ENCODE measurements around the gene PDE1A. TPM values are rescaled to one million over a fixed set of nuclear protein-coding genes. Genes with fewer than 3 reads are reported as not detected.

The PDE1A gene
- polyA plus RNA-seq, 10 donors: 10.4 to 22.1 (median 14.2) TPM

DNA sequence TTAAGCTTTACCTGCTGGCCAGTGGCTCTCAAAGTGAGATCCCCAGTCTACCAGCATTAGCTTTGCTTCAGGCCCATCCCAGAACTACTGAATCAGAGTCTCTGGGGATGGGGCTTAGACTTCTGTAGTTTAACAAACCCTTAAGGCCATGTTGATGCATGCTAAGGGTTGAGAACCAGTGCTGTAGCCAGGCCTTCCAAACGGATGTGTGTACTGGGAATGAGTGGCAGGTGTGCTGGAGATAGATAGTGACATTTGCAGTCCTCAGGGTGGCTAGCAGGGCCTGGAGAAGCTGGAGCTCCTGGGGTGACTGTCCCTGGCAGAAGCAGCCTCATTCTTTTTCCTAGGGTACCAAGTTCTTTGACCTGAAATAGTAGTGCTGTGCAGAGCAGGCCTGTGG, 292.6 kb downstream of the PDE1A start:
- DNase-seq: no peak

DNA sequence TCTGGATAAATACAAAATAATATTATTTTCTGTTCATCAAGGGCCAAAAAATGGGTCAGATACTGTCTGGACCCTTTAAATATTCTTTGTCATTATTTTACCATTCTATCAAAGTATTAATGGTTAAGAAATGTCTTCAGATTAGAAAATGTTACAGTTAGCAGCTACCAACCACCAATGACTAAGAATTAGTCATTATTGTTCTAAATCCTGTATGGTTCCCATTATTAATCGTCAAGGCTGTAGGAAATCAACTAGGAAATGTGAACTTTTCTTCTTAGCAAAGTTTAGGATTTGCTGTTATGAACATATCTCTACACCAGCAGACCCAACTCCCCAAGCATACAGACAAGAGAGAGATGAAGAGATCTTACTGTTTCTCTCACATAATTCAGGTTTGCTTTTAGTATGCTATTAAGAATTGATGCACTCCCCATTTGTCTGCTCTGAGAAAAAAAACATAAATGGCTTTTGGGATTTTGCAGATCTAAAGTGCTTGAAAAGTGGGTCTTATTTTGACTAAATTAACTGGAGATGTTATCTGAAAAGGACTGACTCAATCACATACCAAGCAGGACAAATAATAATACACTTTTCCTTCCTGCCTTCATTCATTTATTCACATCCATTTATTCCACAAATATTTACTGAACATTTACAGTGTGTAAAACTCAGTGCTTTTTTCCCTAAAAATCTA, 293.5 kb downstream of the PDE1A start:
- DNase-seq: no peak

DNA sequence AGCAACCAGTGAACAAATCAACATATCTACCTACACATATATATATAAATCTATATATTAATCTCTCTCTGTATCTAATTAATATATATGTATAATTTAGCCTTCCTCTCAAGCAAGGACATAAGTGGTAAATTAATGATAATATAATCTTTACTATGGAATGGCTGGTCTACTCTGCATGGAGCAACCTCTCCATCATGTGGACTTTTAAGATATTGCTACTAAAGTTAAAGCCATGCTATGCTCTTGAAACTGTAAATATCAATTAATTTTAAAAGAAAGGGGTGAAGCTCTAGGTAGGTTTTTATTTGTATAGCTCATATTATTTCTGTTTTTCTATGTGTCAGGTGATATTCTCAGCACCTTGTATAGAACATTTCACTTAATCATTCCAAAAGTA, 294.2 kb downstream of the PDE1A start:
- no peak for DNase-seq

DNA sequence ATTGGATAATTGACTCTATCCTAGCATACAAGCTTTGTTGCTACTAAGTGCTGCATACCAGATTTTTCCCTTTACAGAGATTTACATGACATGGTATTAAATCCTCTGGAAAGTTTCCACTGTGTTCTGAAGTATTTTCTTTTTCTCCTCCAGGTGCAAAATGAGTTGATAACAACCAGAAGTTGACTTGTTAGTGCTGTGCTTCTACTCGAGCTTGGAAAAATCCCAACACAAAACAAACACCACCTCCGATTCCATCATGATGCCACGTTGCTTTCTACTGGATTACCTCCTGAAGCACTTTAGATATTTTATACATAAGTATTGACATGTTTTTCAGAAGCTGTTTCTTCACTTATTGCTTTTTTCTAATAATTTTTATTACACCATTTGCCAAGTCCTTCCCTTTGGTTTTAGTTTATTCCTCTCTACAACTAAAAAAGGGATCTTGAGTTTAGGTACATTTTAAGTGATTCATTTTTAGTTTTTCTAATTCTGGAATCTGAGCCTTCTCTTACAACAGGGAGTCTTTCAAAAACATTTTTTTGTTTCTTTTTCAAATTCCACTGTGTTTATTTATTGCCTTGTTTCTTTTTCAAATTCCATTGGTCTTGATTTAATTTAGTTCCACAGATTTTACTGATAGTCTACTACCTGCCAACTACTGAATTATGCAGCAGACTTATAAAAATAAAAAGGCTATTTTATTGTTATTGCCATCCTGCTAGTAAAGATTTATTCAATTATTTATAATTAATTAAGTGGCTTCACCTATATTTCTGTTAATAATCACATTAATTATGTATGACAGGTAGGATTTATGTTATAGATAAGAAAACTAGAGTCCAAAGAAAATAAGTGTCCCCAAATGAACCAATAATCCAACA, 297.8 kb downstream of the PDE1A start:
- peak in 1 of 3 donors; percentile 5 for DNase-seq

DNA sequence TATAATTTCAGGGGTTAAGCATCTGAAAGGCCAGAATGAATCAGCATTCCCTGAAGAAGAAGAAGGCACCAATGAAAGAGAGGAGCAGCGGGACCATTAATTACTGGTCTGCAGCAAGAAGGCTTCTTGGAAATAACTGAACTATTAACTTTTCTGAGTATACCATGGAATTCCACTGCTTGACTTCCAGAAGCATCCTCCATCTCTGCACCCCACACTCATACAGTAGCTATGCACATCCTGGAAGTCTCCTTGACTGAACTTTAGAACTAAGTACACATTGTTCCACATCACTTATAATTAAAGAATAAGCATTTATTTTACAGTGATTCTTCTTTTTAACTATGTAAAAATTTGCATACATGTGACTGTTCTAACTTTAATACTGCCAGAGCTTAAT, 309.6 kb downstream of the PDE1A start:
- DNase-seq: no peak

DNA sequence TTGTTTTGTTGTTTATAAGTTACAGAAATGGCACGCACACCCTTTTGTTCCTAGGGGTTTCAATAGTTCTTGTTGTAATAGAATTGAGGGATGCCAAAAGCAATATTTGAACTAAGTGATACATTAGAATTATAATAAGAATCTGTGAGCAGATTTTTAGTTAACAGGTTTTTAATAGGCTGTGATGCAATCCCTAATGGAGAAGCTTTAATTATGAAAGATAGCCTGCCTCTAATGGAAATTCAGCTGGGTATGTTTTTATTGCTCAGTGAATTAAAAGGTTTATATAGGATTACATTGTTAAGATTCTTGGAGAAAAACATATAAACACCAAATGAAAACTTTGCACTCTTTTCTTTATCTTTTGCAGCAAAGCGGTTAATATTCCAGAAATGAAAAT, 310.1 kb downstream of the PDE1A start:
- DNase-seq: no peak

DNA sequence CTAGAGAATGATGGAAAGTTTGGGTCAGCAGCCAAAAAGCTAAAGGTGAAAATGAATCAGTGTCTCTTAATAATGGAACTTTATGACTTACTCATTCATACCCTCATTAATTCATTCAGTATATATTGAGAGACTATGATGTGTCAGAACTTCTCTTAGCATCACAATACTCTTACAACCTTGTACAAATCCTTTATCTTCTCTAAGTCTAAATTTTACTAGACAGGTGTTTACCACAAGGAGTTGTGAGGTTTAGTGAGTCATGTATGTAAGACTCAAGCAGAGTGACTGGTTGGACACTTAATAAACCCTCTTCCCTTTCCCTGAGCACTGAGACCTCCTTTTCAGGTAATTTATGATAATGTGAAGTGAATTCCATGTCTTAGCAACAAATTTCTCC, 311.6 kb downstream of the PDE1A start:
- no peak for DNase-seq

DNA sequence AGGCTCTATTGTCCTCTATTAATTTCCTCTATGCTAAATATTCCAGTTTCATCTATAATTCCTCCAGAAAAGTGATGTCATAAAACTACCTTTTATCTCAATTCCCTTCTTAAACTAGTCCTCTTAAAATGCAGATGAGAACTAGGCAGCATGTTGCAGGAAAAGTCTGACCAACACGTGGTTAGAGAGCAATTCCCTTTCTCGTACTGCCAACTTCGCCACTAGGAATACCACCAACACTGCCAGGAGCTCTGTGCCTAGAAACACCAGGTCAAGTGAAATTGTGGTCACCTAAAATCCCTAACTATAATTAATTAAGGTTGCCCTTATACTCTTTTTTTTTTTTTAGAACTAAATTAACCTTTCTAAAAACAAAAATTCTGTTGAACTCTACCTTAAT, 313.5 kb downstream of the PDE1A start:
- no peak for DNase-seq

DNA sequence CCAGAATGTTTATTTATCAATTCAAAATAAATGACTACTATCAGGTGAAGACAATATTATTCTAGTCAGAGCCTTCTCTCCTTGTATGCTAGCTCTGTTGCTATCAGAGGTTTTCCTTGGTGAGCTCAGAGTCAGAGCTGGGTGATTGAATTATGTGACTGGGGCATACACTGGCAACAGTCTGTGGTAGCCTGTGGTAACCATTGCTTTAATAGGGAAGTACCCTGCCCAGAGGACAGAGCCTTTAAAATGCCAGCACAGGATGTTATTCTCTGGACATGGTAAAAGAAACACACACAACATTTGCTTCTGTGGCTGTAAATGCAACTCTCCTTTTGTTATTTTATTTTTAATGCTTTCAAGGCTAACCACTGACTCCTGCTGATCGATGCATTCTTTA, 316.5 kb downstream of the PDE1A start:
- DNase-seq: no peak

DNA sequence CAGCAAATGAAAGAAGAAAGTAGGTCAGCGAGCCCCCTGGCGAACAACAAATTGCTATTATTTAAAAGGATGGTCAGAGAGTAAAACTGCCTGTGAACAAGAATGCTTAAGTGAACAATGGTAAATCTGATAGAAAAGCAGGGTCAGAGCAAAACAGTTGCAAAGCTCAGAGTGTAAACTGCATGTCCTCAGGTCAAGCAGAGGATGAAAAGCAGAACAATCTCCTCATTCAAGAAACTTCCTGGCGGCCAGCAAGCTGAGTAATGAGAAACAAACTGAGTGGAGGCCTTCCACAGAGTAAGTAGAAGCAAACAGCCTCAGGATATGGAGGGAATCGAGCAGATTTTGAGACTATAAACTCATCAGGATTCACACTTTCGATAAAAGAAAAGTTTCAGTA, 323.3 kb downstream of the PDE1A start:
- peak in 1 of 3 donors; percentile 13 for DNase-seq

DNA sequence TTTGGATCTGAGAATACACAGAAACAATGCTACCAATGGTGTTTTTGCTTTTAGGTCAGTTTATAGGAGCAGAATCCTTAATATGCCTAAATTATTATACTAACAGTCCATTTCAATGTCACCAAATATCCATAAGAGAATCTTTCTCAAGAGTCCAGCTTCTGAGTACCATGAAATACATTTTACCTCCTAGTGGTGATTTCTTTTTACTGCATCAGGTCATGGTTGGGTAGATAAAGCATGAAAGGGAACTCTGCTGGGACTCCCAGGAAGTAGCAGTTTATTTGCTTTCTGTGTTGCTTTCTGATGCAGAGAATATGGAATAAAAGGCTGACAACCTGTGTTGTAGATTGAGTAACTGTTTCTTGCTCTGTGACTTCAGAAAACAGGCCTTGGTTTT, 325.6 kb downstream of the PDE1A start:
- DNase-seq: no peak

DNA sequence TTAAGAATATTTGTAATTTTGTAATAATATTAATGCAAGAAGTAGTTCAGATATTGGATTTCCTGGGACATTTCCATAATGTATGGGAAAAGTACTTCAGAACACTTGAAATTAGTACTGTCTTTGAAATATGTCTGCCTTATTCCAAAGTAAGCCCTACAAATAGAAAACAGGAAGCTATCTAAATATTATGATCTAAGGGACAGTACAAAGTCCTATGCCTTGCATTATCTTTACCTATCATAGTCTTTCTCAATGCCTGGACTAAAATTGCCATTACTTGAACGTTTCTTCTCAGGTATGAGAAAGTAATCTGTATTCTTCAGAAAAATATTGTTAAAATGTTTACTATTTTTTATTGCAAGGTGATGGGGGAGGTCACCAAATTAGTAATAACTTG, 328.2 kb downstream of the PDE1A start:
- no peak for DNase-seq

DNA sequence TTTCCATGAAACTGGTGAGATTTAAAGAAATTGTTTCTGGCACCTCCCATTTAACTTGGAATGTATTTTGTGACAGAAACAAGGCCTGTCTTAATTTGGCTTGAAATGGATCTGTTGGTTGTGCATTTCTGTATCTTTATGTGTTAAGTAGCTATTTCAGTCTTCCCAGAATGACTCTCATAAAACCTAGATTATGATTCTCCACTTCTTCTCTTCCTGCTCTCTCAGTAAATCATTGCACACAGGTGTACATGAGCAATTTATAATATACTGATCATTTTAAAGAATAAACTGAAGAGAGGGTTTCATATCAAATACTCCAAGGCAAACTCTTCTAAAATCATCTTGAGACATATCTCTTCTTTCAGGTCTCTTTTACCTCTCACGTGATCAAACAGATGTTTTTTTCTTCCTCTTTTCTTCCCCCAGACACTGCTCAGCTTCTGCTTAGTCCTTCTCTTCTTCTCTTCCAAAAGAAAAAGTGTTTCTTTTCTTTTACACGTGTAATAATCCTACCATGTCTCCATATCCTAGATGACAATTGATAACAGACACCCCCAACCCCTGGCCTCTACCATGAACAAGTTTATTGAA, 329.2 kb downstream of the PDE1A start:
- DNase-seq: no peak

DNA sequence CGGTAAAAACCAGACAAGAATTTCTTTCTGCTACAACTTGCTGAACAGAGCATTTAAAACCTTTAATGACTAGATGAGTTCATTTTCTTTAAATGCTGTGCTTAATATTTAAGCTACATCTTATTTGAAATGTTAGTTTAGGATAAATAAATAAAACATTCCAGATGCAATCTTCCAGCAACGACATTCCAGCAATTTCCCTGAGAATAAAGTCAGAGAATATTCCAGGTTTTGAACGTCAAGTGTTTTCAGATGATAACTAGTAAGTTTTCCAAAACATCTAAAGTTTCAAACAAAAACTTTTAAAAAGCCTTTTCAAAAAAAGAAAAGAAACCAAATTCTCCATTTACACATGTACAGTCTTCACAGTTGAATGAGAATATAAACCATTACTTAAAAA, 336.4 kb downstream of the PDE1A start:
- DNase-seq: peak in 2 of 3 donors; percentile 22 to 37

Data from muscle of back (tissue), 11 donors.